H9 (cell line): ENCODE data around the gene TEX12. TPM values are rescaled to one million over a fixed set of nuclear protein-coding genes. Genes with fewer than 3 reads are reported as not detected.

ENCODE experiments used
- DNase-seq: peaks from one replicate; pipeline ENCODE4 v3.0.0-alpha.2; 2017
- H2AFZ ChIP-seq: one replicate; pipeline ENCODE4 v1.6.1; 2013; ENCODE audit warnings: mild to moderate bottlenecking, low read length, control low read depth, moderate library complexity
- H2AK5ac ChIP-seq: 2 replicates; pipeline ENCODE4 v1.6.1; 2013; ENCODE audit warnings: low read length, control low read depth, mixed read lengths; ENCODE audit not compliant: insufficient read length
- H2BK120ac ChIP-seq: one replicate; pipeline ENCODE4 v1.6.1; 2013; ENCODE audit warnings: low read depth, mild to moderate bottlenecking, low read length, control low read depth, inconsistent platforms; ENCODE audit not compliant: poor library complexity, severe bottlenecking
- H2BK12ac ChIP-seq: 2 replicates; pipeline ENCODE4 v1.6.1; 2013; ENCODE audit warnings: low read length, control low read depth, mixed read lengths, low read depth; ENCODE audit not compliant: insufficient read length
- H2BK15ac ChIP-seq: 2 replicates; pipeline ENCODE4 v1.6.1; 2013; ENCODE audit warnings: low read depth, low read length, control low read depth
- H2BK20ac ChIP-seq: one replicate; pipeline ENCODE4 v1.6.1; 2013; ENCODE audit warnings: low read depth, mild to moderate bottlenecking, low read length, control low read depth, inconsistent platforms; ENCODE audit not compliant: poor library complexity, severe bottlenecking
- H2BK5ac ChIP-seq: 2 replicates; pipeline ENCODE4 v1.6.1; 2013; ENCODE audit warnings: low read length, control low read depth, mixed read lengths; ENCODE audit not compliant: insufficient read length
- H3K14ac ChIP-seq: 2 replicates; pipeline ENCODE4 v1.6.1; 2013; ENCODE audit warnings: low read length, control low read depth; ENCODE audit not compliant: insufficient read depth
- H3K18ac ChIP-seq: 2 replicates; pipeline ENCODE4 v1.6.1; 2013; ENCODE audit warnings: low read depth, mild to moderate bottlenecking, mixed read lengths, low read length, control low read depth; ENCODE audit not compliant: insufficient read length
- H3K23ac ChIP-seq: 2 replicates; pipeline ENCODE4 v1.6.1; 2013; ENCODE audit warnings: low read length, control low read depth, mixed read lengths, low read depth; ENCODE audit not compliant: insufficient read length
- H3K23me2 ChIP-seq: 2 replicates; pipeline ENCODE4 v1.6.1; 2013; ENCODE audit warnings: low read depth, mild to moderate bottlenecking, mixed read lengths, low read length, control low read depth; ENCODE audit not compliant: insufficient read length, poor library complexity, severe bottlenecking
- H3K27ac ChIP-seq: 2 replicates; pipeline ENCODE4 v1.5.1; 2013; ENCODE audit warnings: low read length, control low read depth, mixed read lengths, low read depth; ENCODE audit not compliant: insufficient read length
- H3K27me3 ChIP-seq: 2 replicates; pipeline ENCODE4 v1.6.1; 2013; ENCODE audit warnings: low read length, control low read depth, inconsistent platforms; ENCODE audit not compliant: insufficient read depth
- H3K4ac ChIP-seq: 2 replicates; pipeline ENCODE4 v1.6.1; 2013; ENCODE audit warnings: low read depth, mild to moderate bottlenecking, control low read depth, inconsistent platforms, low read length, moderate library complexity
- H3K4me1 ChIP-seq: 2 replicates; pipeline ENCODE4 v1.6.1; 2013; ENCODE audit warnings: low read length, control low read depth, inconsistent platforms; ENCODE audit not compliant: insufficient read depth
- H3K4me2 ChIP-seq: 2 replicates; pipeline ENCODE4 v1.6.1; 2013; ENCODE audit warnings: low read length, control low read depth, mixed read lengths; ENCODE audit not compliant: insufficient read length, insufficient read depth
- H3K56ac ChIP-seq: 2 replicates; pipeline ENCODE4 v1.6.1; 2013; ENCODE audit warnings: low read depth, mild to moderate bottlenecking, mixed read lengths, low read length, control low read depth; ENCODE audit not compliant: insufficient read length
- H3K79me1 ChIP-seq: 2 replicates; pipeline ENCODE4 v1.6.1; 2013; ENCODE audit warnings: low read depth, mild to moderate bottlenecking, moderate library complexity, low read length, control low read depth, inconsistent platforms; ENCODE audit not compliant: insufficient read depth, poor library complexity, severe bottlenecking
- H3K79me2 ChIP-seq: 2 replicates; pipeline ENCODE4 v1.6.1; 2013; ENCODE audit warnings: low read length, control low read depth, inconsistent platforms; ENCODE audit not compliant: insufficient read depth
- H3K9ac ChIP-seq: 2 replicates; pipeline ENCODE4 v1.6.1; 2013; ENCODE audit warnings: low read length, control low read depth, mixed read lengths; ENCODE audit not compliant: insufficient read length; ENCODE audit errors: extremely low read depth
- H3K9me3 ChIP-seq: one replicate; pipeline ENCODE4 v1.6.1; 2013; ENCODE audit warnings: low read depth, low read length, inconsistent platforms; ENCODE audit not compliant: control insufficient read depth
- H3T11ph ChIP-seq: one replicate; pipeline ENCODE4 v1.6.1; 2013; ENCODE audit warnings: mild to moderate bottlenecking, low read length, control low read depth, inconsistent platforms
- H4K20me1 ChIP-seq: one replicate; pipeline ENCODE4 v1.6.1; 2013; ENCODE audit not compliant: control insufficient read depth, insufficient read length, insufficient read depth
- H4K5ac ChIP-seq: 2 replicates; pipeline ENCODE4 v1.6.1; 2013; ENCODE audit warnings: low read depth, mild to moderate bottlenecking, mixed read lengths, low read length, control low read depth; ENCODE audit not compliant: insufficient read length
- H4K8ac ChIP-seq: replicated peaks from 2 replicates; pipeline ENCODE4 v1.6.1; 2013; ENCODE audit warnings: low read length, control low read depth, mixed read lengths, low read depth; ENCODE audit not compliant: insufficient read length
- H4K91ac ChIP-seq: 2 replicates; pipeline ENCODE4 v1.6.1; 2013; ENCODE audit warnings: low read depth, mild to moderate bottlenecking, moderate library complexity, mixed read lengths, low read length, control low read depth; ENCODE audit not compliant: insufficient read length
- H3K27ac Mint-ChIP-seq, 3 experiments: 2 replicates in 2 of 3; 3 replicates in 1 of 3; pipeline ENCODE4 v1.8.0; 2020 to 2021; ENCODE audit warnings: mixed read lengths in 3 of 3, mild to moderate bottlenecking in 1 of 3, moderate library complexity in 1 of 3
- H3K27me3 Mint-ChIP-seq: 2 replicates; pipeline ENCODE4 v1.8.0; 2021; ENCODE audit warnings: low read depth, mild to moderate bottlenecking, moderate library complexity, mixed read lengths
- H3K36me3 Mint-ChIP-seq, 3 experiments: 2 replicates in 2 of 3; 3 replicates in 1 of 3; pipeline ENCODE4 v1.8.0; 2020 to 2021; ENCODE audit warnings: low read depth in 3 of 3, mixed read lengths in 3 of 3; ENCODE audit not compliant: insufficient read depth in 1 of 3
- H3K4me1 Mint-ChIP-seq, 2 experiments: 2 replicates each; pipeline ENCODE4 v1.8.0; 2020; ENCODE audit warnings: mixed read lengths in 2 of 2
- H3K4me3 Mint-ChIP-seq, 2 experiments: 2 replicates in 1 of 2; 3 replicates in 1 of 2; pipeline ENCODE4 v1.8.0; 2020 to 2021; ENCODE audit warnings: mild to moderate bottlenecking in 2 of 2, mixed read lengths in 2 of 2, moderate library complexity in 1 of 2
- H3K9me3 Mint-ChIP-seq, 2 experiments: 2 replicates in 1 of 2; 3 replicates in 1 of 2; pipeline ENCODE4 v1.8.0; 2020; ENCODE audit warnings: mild to moderate bottlenecking in 2 of 2, mixed read lengths in 2 of 2, moderate library complexity in 1 of 2
- CTCF ChIP-seq: fragments of 200-600 bp; sonication (generic); conservative IDR thresholded peaks from 3 replicates; pipeline ENCODE4 v1.8.0; 2021; ENCODE audit warnings: antibody characterized with exemption, mild to moderate bottlenecking
- WGBS: extraction: QIAGEN DNeasy Blood & Tissue Kit; methylation state at CpG from one replicate; pipeline ENCODE4 v1.1.7; 2013; ENCODE audit warnings: missing lambda C conversion rate, low lambda C conversion rate, mixed read lengths; ENCODE audit not compliant: insufficient read length; ENCODE audit errors: extremely low coverage; 5-methylcytosine and 5-hydroxymethylcytosine counted together
- total RNA-seq: library from RNA; stranded (reverse); gene quantifications from 2 replicates; pipeline ENCODE4 v1.2.1, GENCODE V29; 2021

The TEX12 gene
- total RNA-seq, 1 experiment from 2014 or later = 0.31 TPM

- H3K36me3 Mint-ChIP-seq = no peaks in the 10 kb centered on the region
- Histone ChIP-seq H3K56ac (no peak overlapping the region), H3K9ac (no peak overlapping the region), H3K79me2 (no peaks in the 10 kb centered on the region), H3K27ac (no peak overlapping the region), H3K4me2 (no peak overlapping the region), H2BK12ac (no peak overlapping the region), H2BK5ac (no peak overlapping the region), H2AFZ (no peak overlapping the region), H3K23me2 (no peaks in the 10 kb centered on the region), H4K5ac (no peak overlapping the region), H3K4me1 (no peaks in the 10 kb centered on the region), H4K91ac (no peak overlapping the region), H2BK15ac (no peak overlapping the region), H3K14ac (no peak overlapping the region), H3K79me1 (no peaks in the 10 kb centered on the region), H2BK120ac (no peak overlapping the region), H3T11ph (no peak overlapping the region), H3K27me3 (no peaks in the 10 kb centered on the region), H3K4ac (no peak overlapping the region), H2BK20ac (no peak overlapping the region), H3K23ac (no peak overlapping the region), H4K8ac (no peak overlapping the region), H2AK5ac (no peak overlapping the region), H3K18ac (no peak overlapping the region), H3K9me3 (no peaks in the 10 kb centered on the region), H4K20me1 (no peaks in the 10 kb centered on the region)
- no CpG with 5 or more reads among the region's 5 CpGs for WGBS
- H3K9me3 Mint-ChIP-seq = no peaks in the 10 kb centered on the region
- TF ChIP-seq CTCF = no peak
- no peaks in the 10 kb centered on the region for H3K4me1 Mint-ChIP-seq
- H3K27ac Mint-ChIP-seq = no peak overlapping the region
- no peaks in the 10 kb centered on the region for H3K27me3 Mint-ChIP-seq
- DNase-seq = no peak
- H3K4me3 Mint-ChIP-seq = no peak overlapping the region
Observed at GRCh38 chr11:112150517-112150916, 16.7 kb upstream of the TEX12 start.
